Adrenal gland (tissue), 12 donors: Measurements from ENCODE around the gene CDKN2D. TPM values are rescaled to one million over a fixed set of nuclear protein-coding genes. Genes with fewer than 3 reads are reported as not detected.

ENCODE experiments used
- DNase-seq, 7 donors: peaks; one replicate each; pipeline ENCODE4 v3.0.0-alpha.2; 2019 to 2020
- H3K27ac ChIP-seq, 5 donors: fragments of 200-600 bp; sonication (generic) in 4 of 5; 1 replicate in 3 of 5; 2 replicates in 2 of 5; pipeline versions ENCODE4 v1.5.1 to v1.8.0; 2016 to 2020; ENCODE audit warnings: mild to moderate bottlenecking in 1 of 5
- H3K27me3 ChIP-seq: fragments of 200-600 bp; 2 replicates; pipeline ENCODE4 v1.8.0; 2021
- H3K36me3 ChIP-seq, 2 donors: fragments of 200-600 bp; replicated peaks in 1 of 2; 1 replicate in 1 of 2; 2 replicates in 1 of 2; pipeline versions ENCODE4 v1.5.1 to v1.8.0; 2018 to 2022
- H3K4me1 ChIP-seq, 2 donors: fragments of 200-600 bp; replicated peaks in 1 of 2; 1 replicate in 1 of 2; 2 replicates in 1 of 2; pipeline versions ENCODE4 v1.5.1 to v1.8.0; 2018 to 2021
- H3K4me3 ChIP-seq, 4 donors: fragments of 200-600 bp; sonication (generic) in 3 of 4; one replicate each; pipeline ENCODE4 v1.5.1; 2016 to 2018
- H3K9me3 ChIP-seq, 3 donors: fragments of 200-600 bp; sonication (generic) in 1 of 3; replicated peaks in 1 of 3; 1 replicate in 2 of 3; 2 replicates in 1 of 3; pipeline versions ENCODE4 v1.5.1 to v1.8.0; 2016 to 2021
- CTCF ChIP-seq, 6 experiments: fragments of 450-650 bp in 4 of 6; fragments of 200-600 bp in 2 of 6; sonication (generic) in 1 of 6; IDR thresholded peaks; 1 replicate in 5 of 6; 2 replicates in 1 of 6; pipeline versions ENCODE4 v1.5.1 to v1.8.0; 2016 to 2021; ENCODE audit warnings: antibody characterized with exemption in 6 of 6, mild to moderate bottlenecking in 2 of 6, moderate library complexity in 1 of 6
- POLR2A ChIP-seq, 2 donors: fragments of 450-650 bp; IDR thresholded peaks; one replicate each; pipeline ENCODE4 v1.6.1; 2017; ENCODE audit warnings: antibody characterized with exemption in 2 of 2, mild to moderate bottlenecking in 2 of 2, moderate library complexity in 1 of 2
- WGBS, 4 donors: extraction: QIAGEN DNeasy Blood & Tissue Kit in 2 of 4; methylation state at CpG; one replicate each; pipeline versions ENCODE4 v1.1.5 to v1.1.7; 2013 to 2017; 5-methylcytosine and 5-hydroxymethylcytosine counted together
- intact Hi-C, 2 donors: fragments of 100-400 bp; cut with DNase I; formaldehyde crosslinking; loops; one replicate each; pipeline versions ENCODE4 v1.14.1 to v1.15.0; 2022 to 2023
- polyA plus RNA-seq, 3 donors: library from polyadenylated mRNA; stranded (reverse); fragments of 200-250 nt in 2 of 3; fragments of 350-450 nt in 1 of 3; fragmentation: Illumina TruSeq in 1 of 3; extraction: RNeasy Lipid Tissue Mini Kit (QIAGEN cat#74804) in 1 of 3; gene quantifications; one replicate each; pipeline ENCODE4 v1.2.3, GENCODE V29; 2013 to 2014
- total RNA-seq, 9 donors: library from RNA; depleted of rRNA in 4 of 9; stranded (reverse); fragments of >200 nt in 4 of 9; fragments of 120-200 nt in 1 of 9; fragmentation: NEBNext Ultra II Directional in 1 of 9; extraction: Animal tissue kit (Norgen Biotek cat#: 25700) in 1 of 9; gene quantifications; one replicate each; pipeline versions ENCODE4 v1.1.0 to v1.2.4, GENCODE V29; 2013 to 2023
- donor health status: healthy with polysubstance abuse.
- donor health status: Bipolar disorder and iron deficiency.
- donor health status: DM: yes; HTN: yes; CAD: no.
- donor health status: DM: no; HTN: no; CAD: no.
- donor health status: DM: no; HTN: no; CAD: no.
- donor health status: DM: yes; HTN: yes; CAD: no.

The CDKN2D gene
- total and polyA plus RNA-seq, 12 donors = 1.9 to 17.4 (median 8.2) TPM

DNA sequence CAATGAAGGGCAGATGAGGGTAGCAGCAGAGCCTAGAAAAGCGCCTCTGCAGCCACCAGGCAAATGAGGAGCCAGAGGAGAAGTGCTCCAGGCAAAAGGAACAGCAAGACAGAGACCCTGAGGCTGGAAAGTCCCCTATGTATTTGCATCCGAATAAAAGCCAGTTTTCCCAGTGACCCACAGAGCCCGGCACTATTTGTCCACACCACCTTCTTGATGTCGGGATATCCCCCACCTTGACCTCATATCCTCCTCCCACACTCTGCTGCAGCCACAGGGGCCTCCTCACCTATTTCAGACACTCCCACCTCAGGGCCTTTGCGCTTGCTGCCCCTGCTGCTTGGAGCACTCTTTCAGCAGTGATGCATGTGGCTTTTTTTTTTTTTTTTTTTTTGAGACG is 18.4 kb downstream of the CDKN2D start:
- intact Hi-C loops = no loop called here
- Histone ChIP-seq H3K27ac (no peak overlapping the region), H3K9me3 (no peaks in the 10 kb centered on the region), H3K27me3 (no peaks in the 10 kb centered on the region), H3K4me1 (peaks cover 0 to 3% of the 10 kb centered on the region in 2 donors), H3K4me3 (no peak overlapping the region), H3K36me3 (peaks cover 0 to 77% of the 10 kb centered on the region in 2 donors)
- no peak for DNase-seq
- TF ChIP-seq CTCF (IDR thresholded peaks at IDR 0.05) (no peak), POLR2A (IDR thresholded peaks at IDR 0.05) (no peak)
- 82 to 99% (median 93%) methylated on average over 5 to 6 of the region's 6 CpGs for WGBS, 4 donors

DNA sequence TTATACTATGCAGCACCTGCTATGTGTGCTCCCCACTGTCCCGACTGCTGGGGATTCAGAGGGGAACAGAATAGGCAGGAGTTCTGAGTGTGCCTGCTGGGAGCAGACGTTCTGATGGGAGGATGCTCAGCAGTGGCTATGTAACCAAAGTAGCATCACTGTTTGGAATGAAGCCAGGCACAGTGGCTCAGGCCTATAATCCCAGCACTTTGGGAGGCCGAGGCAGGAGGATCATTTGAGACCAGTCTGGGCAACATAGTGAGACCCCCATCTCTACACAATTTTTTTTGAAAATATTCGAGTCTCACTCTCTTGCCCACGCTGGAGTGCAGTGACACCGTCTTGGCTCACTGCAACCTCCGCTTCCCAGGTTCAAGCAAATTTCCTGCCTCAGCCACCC is 19.0 kb downstream of the CDKN2D start:
- no peak overlapping the region for H3K27ac ChIP-seq
- no peaks in the 10 kb centered on the region for H3K9me3 ChIP-seq
- TF ChIP-seq CTCF (IDR thresholded peaks at IDR 0.05) (no peak), POLR2A (IDR thresholded peaks at IDR 0.05) (no peak)
- no peaks in the 10 kb centered on the region for H3K27me3 ChIP-seq
- H3K4me1 ChIP-seq = peaks cover 1 to 9% of the 10 kb centered on the region in 2 donors
- peaks cover 0 to 71% of the 10 kb centered on the region in 2 donors for H3K36me3 ChIP-seq
- 85 to 92% (median 90%) methylated on average over 6 to 7 of the region's 7 CpGs for WGBS, 4 donors
- no peak for DNase-seq
- intact Hi-C loops = no loop called here
- no peak overlapping the region for H3K4me3 ChIP-seq

- Histone ChIP-seq H3K27me3 (no peaks in the 10 kb centered on the region), H3K27ac (no peak overlapping the region), H3K4me1 (peaks cover 7 to 14% of the 10 kb centered on the region in 2 donors), H3K9me3 (no peaks in the 10 kb centered on the region), H3K36me3 (peaks cover 0 to 62% of the 10 kb centered on the region in 2 donors), H3K4me3 (no peak overlapping the region)
- intact Hi-C loops = no loop called here
- 93 to 96% (median 95%) methylated on average over 13 to 18 of the region's 18 CpGs for WGBS, 4 donors
- DNase-seq = no peak
- no peak for TF ChIP-seq CTCF (IDR thresholded peaks at IDR 0.05)
- no peak for TF ChIP-seq POLR2A (IDR thresholded peaks at IDR 0.05)
These were observed 20.0 kb downstream of the CDKN2D start for GRCh38 chr19:10548746-10549276.

DNA sequence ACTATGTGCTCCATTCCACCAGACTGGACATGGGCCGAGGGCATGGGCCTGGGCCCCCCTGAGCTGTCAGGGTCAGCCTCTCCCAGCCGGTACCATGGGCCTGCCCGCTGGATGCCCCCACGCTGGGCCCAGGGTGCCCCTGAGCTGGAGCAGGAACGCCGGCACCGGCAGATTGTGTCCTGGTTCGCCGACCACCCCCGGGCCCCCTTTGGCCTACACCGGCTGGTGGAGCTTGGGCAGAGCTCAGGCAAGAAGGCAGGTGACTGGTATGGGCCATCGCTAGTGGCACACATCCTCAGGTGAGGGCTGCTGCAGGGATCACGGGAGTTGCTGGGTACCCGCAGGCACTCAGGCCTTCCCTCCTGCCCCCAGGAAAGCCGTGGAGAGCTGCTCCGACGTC is 22.0 kb downstream of the CDKN2D start:
- H3K36me3 ChIP-seq = peaks cover 0 to 42% of the 10 kb centered on the region in 2 donors
- H3K4me1 ChIP-seq = peaks cover 10 to 18% of the 10 kb centered on the region in 2 donors
- WGBS, 4 donors = 89 to 97% (median 92%) methylated on average over 10 to 17 of the region's 17 CpGs
- H3K9me3 ChIP-seq = no peaks in the 10 kb centered on the region
- no peaks in the 10 kb centered on the region for H3K27me3 ChIP-seq
- no peak for DNase-seq
- no peak overlapping the region for H3K27ac ChIP-seq
- H3K4me3 ChIP-seq = no peak overlapping the region
- TF ChIP-seq CTCF (IDR thresholded peaks at IDR 0.05) (no peak), POLR2A (IDR thresholded peaks at IDR 0.05) (no peak)
- intact Hi-C loops = no loop called here
